ENCODE data around the gene TFIP11.

TFIP11 gene

DNA sequence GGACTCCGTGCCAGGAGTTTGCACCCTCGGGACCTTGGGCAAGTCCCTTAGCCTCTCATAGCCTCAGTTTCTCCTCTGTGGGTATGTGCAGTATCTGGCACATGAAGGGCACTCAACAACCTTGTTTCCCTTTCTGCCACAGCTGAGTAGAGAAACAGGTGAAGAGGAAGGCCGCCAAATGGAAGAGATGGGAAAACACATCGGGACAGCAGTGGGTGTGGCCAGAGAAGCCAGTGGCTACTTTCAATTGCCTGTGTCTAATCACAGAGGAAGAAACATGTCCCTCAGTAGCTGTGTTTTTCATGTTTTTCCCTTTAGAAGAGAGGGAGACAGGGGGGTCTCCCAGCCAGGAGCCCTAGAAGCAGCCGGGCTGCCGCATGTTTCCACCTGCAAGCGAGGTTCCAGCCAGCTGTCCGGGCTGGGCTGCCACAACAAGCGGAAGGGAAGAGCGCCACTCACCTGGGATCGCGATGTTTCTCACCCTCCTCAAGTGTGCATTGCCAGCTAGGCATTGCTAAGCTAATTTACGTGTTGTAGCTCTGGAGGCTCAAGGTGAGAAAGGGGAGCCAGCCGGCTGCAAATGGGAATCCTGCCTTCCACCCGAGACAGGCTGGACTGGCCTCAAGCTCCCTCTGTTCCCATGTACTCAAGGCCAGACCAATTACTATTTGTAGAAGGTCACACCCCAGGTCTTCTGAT, 66.5 kb downstream of the TFIP11 start:
- DNase-seq: no peak

DNA sequence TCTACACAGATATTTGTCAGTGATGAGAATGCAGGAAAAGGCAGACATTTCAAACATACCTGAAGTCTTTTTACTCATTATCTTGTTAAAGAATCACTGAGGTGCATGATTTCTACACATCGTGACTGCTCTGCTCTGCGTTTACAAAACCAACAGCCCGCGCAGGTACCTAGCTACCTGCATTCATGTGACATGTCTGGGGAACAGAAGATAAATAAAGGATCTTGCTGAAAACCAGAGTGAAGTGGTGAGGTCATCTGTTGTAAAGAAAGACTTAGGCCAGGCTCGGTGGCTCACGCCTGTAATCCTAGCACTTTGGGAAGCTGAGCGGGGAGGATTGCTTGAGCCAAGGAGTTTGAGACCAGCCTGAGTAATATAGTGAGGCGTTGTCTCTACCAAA, 67.5 kb downstream of the TFIP11 start:
- no peak for DNase-seq

DNA sequence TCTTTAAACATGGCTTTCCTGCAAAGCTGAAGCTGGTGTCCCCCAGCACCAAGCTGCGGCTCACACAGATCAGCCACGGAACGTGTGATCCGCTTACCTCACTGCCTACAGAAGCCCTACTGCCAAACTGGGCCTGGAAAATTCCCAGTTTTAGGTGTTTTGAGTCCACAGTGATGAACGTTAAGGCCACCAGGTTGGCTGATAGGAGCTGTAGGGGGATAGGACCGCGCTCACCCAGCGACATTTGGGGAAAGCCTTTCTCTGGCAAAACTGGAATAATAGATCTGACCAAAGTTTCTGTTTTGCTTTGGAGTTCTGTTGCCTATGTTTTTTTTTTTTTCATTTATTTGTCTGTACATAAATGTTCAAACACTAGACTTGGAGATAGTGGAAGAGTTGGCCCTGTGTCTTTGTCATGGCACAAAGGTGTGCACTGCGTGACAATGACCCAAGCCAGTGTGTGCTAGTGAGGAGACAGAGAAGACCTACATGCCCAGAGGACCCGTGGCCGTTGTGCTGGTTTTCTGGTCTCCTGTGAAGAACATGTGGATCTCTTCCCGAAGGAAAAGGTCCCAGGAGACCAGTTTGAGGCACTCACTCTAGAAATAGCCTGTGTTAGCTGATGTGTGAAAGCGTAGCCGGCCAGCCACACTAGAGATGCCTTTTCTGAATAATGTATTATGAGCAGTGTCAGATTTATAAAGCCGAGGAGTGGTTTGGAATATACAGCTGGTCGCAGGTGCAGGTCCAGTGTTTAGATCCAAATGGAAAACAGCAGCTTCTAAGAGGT, 68.2 kb downstream of the TFIP11 start:
- DNase-seq: no peak

DNA sequence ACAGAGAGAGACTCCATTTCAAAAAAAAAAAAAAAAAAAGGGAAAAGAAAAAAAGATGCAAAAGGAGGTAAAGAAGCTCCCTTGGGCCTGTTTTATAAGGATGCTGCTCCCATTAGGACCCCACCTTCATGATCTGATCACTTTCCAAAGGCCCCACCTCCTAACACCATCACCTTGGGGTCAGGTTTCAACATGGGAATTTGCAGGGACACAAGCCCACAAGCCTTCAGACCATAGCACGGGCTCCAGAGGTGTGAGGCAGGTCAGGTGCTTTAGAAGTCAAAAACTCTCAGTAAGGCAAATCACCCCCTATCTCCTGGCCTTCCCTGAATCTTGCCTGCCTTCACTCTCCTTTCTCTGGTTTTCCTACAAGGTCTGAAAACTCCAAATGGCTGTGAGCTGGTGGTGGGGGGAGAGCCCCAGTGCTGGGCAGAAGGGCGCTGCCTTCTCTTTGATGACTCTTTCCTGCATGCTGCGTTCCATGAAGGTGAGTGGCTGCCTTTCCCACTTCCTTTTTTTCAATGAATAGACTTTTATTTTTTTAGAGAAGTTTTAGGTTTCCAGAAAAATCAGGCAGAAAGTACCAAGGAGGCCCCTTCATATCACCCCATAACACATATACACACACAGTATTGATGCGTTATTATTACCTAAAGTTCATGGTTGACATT, 70.1 kb downstream of the TFIP11 start:
- DNase-seq: no peak

All from NK-92 treated with Interleukin-12 subunit alpha and Interleukin-12 subunit beta, amount 100 ng/mL, for 24 hours (cell line).